HG02571 (cell line): ENCODE data around the gene DPP6.

Source experiments
- ATAC-seq: cut with Tn5 transposase; IDR thresholded peaks from one replicate; pipeline ENCODE4 v1.9.1; 2021; ENCODE audit warnings: mild to moderate bottlenecking, moderate library complexity; ENCODE audit not compliant: unreplicated experiment

Gene DPP6

GRCh38 chr7:154390961-154391360, 338.8 kb downstream of the DPP6 start:
- ATAC-seq, result no peak

GRCh38 chr7:154394804-154395203, 342.6 kb downstream of the DPP6 start:
- no peak for ATAC-seq

GRCh38 chr7:154406312-154406711, 354.1 kb downstream of the DPP6 start:
- ATAC-seq, result no peak

GRCh38 chr7:154409703-154410311, 357.6 kb downstream of the DPP6 start:
- no peak for ATAC-seq

- no peak for ATAC-seq
These were observed 359.9 kb downstream of the DPP6 start for GRCh38 chr7:154412105-154412504.

- ATAC-seq, result no peak
These were observed 363.7 kb downstream of the DPP6 start for GRCh38 chr7:154415709-154416399.

GRCh38 chr7:154416714-154417113, 364.5 kb downstream of the DPP6 start:
- no peak for ATAC-seq

GRCh38 chr7:154419344-154419743, 367.1 kb downstream of the DPP6 start:
- ATAC-seq, result no peak

GRCh38 chr7:154423231-154423630, 371.0 kb downstream of the DPP6 start:
- no peak for ATAC-seq

- no peak for ATAC-seq
These were observed 372.2 kb downstream of the DPP6 start for GRCh38 chr7:154424350-154424749.

- no peak for ATAC-seq
These were observed 373.1 kb downstream of the DPP6 start for GRCh38 chr7:154425271-154425670.

GRCh38 chr7:154426778-154427177, 374.6 kb downstream of the DPP6 start:
- ATAC-seq, result no peak

GRCh38 chr7:154427533-154427932, 375.3 kb downstream of the DPP6 start:
- no peak for ATAC-seq

GRCh38 chr7:154429666-154430404, 377.6 kb downstream of the DPP6 start:
- no peak for ATAC-seq

- ATAC-seq, result no peak
These were observed 378.4 kb downstream of the DPP6 start for GRCh38 chr7:154430640-154431039.

GRCh38 chr7:154431045-154431444, 378.8 kb downstream of the DPP6 start:
- no peak for ATAC-seq

GRCh38 chr7:154433632-154434598, 381.7 kb downstream of the DPP6 start:
- no peak for ATAC-seq

- ATAC-seq, result no peak
These were observed 384.4 kb downstream of the DPP6 start for GRCh38 chr7:154436560-154436959.

GRCh38 chr7:154437234-154437633, 385.0 kb downstream of the DPP6 start:
- no peak for ATAC-seq

- ATAC-seq, result no peak
These were observed 386.6 kb downstream of the DPP6 start for GRCh38 chr7:154438571-154439367.
